OCI-LY1 (cell line): ENCODE data around the gene GABBR2.

Source experiments
- EZH2 ChIP-seq: fragments of 200-600 bp; sonication (generic), shearing (Covaris generic); IDR thresholded peaks from 2 replicates; pipeline ENCODE4 v1.8.0; 2017; ENCODE audit warnings: borderline replicate concordance, mixed run types, mild to moderate bottlenecking, antibody characterized with exemption, low read length, moderate library complexity, mixed read lengths
- TF ChIP-seq, protein P1 (sequence below): fragments of 200-600 bp; sonication (generic), shearing (Covaris generic); IDR thresholded peaks from 2 replicates; pipeline ENCODE4 v1.5.1; 2017; ENCODE audit warnings: mild to moderate bottlenecking, antibody characterized with exemption, low read length, moderate library complexity, mixed read lengths

GRCh38 chr9:98326459-98327248 is 382.1 kb downstream of the GABBR2 start:
- TF ChIP-seq, protein P1, sequence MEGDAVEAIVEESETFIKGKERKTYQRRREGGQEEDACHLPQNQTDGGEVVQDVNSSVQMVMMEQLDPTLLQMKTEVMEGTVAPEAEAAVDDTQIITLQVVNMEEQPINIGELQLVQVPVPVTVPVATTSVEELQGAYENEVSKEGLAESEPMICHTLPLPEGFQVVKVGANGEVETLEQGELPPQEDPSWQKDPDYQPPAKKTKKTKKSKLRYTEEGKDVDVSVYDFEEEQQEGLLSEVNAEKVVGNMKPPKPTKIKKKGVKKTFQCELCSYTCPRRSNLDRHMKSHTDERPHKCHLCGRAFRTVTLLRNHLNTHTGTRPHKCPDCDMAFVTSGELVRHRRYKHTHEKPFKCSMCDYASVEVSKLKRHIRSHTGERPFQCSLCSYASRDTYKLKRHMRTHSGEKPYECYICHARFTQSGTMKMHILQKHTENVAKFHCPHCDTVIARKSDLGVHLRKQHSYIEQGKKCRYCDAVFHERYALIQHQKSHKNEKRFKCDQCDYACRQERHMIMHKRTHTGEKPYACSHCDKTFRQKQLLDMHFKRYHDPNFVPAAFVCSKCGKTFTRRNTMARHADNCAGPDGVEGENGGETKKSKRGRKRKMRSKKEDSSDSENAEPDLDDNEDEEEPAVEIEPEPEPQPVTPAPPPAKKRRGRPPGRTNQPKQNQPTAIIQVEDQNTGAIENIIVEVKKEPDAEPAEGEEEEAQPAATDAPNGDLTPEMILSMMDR, result no peak
- TF ChIP-seq EZH2, result no peak
